HG03354 (cell line): ENCODE data around the gene SLC2A6.

Experiments
- ATAC-seq: cut with Tn5 transposase; IDR thresholded peaks from one replicate; pipeline ENCODE4 v1.9.1; 2021; ENCODE audit warnings: mild to moderate bottlenecking; ENCODE audit not compliant: unreplicated experiment, poor library complexity, severe bottlenecking

SLC2A6 gene

GRCh38 chr9:133499132-133499891 lies 20.4 kb upstream of the SLC2A6 start:
- ATAC-seq = no peak

DNA sequence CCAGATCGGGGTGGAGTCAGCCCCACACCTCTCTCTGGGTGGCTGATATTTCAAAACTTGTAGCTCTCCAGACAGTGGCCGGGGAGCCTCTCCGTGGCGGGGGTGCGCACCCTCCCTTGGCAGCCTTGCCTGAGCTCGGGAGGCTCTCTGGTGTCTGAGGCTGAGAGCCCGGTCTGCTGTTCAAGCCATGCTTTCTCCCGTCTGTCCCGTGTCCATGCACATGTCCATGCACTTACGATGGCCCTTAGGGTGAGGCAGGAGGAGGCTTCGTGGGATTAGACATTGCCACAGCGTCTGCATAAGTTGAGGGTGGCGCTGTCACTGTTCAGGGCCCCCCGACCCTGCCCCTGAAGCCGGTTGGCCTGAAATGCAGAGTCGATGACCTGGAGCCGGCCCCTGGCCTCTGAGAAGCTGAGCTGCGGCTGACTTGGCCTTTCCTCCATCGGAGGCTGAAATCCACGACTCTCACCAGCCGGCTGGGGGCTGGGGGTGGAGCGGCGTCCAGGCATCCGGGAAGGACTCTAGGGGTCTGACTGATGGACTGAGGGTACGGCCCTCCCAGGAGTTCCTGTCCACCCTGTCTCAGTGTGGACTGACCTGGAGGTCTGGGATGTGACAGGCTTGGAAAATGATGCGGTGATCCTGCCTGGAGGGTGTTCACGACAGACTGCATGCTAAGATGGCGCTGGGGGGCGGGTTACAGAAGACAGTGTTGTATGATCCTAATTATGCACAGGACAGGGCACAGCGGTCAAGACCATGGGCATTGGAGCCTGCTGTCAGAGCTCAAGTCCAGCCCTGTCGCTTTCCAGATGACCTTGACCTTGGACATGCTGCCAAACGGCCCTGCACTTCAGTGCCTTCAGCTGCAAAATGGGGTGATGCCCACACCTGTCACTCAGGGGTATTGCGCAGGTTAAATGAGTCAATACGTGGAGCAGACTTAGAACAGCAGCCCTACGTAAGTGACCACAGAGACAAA lies 18.3 kb upstream of the SLC2A6 start:
- ATAC-seq = no peak

DNA sequence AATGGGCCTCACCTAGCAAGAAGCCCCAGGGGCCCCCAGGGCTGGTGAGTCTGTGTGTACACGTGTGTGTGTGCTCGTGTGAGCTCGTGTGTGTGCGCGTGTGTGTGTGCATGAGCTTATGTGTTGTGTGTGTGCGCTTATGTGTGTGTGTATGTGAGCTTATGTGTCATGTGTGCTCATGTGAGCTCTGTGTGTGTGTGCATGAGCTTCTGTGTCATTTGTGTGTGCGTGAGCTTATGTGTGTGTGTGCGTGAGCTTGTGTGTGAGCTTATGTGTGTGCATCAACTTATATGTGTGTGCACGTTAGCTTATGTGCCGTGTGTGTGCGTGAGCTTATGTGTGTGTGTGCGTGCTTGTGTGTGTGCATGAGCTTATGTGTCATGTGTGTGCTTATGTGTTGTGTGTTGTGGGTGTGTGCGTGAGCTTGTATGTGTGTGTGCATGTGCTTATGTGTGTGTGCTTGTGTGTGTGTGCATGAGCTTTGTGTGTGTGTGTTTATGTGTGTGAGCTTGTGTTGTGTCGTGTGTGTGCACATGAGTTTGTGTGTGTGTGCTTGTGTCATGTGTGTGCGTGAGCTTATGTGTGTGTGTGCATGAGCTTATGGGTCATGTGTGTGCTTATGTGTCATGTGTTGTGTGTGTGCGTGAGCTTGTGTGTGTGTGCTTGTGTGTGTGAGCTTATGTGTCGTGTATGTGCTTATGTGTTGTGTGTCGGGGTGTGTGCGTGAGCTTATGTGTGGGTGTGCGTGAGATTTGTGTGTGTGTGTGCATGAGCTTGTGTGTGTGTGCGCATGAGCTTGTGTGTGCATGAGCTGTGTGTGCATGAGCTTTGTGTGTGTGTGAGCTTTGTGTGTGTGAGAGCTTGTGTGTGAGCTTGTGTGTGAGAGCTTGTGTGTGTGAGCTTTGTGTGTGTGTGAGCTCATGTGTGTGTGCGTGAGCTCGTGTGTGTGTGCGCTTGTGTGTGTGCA lies 16.7 kb upstream of the SLC2A6 start:
- no peak for ATAC-seq

- no peak for ATAC-seq
Measured at GRCh38 chr9:133494636-133495326, 15.9 kb upstream of the SLC2A6 start.

DNA sequence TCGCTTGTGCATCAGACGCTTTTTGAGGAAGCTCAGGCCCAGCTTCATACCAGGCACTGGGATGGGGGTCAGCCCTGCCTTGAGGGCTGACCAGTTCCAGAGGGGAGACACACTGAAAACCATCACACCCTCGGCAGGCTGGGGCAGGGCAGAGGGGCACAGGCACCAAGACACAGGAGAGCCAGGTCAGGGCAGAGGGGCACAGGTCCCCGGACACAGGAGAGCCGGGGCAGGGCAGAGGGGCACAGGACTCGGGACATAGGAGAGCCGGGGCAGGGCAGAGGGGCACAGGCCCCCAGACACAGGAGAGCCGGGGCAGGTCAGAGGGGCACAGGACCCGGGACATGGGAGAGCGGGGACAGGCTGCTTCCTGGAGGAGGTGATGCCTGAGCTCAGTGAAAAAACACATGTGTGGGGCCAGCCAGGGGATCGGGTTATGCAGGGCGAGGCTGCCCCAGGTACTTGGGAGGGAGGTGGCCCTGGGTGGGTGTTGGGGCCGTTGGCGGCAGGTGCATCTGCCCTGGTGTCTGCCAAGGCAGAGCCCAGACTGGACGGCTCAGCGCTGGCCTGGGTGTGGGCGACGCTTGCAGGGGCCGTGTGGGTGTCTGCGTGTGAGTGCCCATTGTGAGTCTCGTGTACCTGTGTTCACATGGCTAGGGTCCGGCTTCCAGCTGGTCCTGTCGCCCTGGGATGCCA lies 15.1 kb upstream of the SLC2A6 start:
- no peak for ATAC-seq

DNA sequence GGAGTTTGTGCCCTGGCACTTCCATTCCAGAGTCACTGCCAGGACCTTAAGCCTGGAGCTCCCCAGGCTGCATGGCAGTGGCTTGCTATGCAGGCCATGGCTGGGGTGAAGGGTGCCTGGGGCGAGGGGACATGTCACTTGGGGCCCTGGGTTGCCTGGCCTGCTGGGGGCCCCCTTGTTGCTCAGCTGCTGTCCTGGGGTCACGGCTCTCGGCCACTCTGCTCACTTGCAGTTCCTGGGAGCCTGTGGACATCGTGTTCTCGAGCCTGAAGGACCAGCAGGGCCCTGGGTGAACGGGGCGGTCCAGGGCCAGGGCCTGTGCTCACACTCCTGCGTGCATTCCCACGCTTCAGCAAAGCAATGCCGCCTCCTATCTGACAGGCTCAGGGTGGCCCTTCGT lies 14.5 kb upstream of the SLC2A6 start:
- no peak for ATAC-seq

DNA sequence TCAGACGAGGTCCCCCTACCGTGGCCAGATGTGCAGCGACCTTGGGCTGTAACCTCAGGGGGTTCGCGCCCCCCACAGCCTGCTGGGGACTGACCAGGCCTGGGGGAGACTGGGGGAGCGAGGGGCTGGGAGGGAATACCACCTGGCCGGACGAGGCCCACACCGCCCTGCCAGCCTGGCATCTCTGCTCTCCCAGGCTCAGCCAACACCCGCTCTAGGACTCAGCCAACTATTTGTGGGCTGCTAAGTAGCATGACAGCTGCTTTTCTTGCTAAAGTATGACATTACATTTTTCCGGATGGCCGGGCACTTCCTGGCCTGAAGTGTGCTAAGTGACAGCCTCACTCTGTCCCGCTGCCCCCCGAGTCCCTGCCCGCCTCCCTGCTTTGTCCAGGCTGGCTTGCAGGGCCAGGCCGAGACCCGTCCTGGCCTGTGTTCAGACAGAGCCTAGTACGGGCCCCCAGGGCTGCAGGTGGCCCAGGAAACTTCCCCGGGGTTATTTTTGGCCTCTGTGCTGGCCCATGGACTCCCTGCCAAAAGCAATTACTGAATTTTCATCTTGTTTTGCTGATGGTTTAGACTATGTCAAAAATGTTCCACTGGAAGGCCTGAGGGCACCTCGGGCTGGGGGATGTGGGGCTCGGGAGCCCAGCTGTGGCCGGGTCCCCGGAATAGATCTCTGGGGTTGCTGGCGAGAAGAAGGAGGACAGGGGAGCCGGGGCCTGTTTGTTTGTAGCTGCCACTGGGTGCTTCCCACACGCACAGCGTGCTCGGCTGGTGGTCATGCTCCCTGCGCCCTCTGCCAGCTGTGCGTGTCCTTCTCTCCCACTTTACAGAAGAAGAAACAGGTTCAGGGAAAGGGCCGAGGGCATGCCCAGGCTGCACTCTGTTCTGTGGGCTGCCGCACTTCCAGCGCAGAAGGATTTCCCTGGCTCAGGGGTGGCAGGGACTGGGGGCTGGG lies 13.4 kb upstream of the SLC2A6 start:
- no peak for ATAC-seq

DNA sequence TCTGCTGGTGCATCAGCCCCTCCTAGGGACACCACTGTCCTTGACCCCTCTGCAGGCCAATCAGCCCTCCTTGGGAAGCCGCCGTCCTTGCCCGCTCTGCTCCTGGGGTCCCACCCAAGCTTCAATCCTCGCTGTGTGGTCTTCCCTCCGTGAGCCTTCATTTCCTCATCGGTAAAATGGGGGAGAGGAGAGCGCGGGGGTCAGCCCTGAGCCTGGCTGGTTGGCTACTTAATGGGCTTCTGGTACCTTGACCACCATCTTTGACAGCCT lies 12.7 kb upstream of the SLC2A6 start:
- ATAC-seq = no peak

GRCh38 chr9:133490865-133491655 lies 12.2 kb upstream of the SLC2A6 start:
- no peak for ATAC-seq

- no peak for ATAC-seq
Measured at GRCh38 chr9:133490201-133490681, 11.3 kb upstream of the SLC2A6 start.

DNA sequence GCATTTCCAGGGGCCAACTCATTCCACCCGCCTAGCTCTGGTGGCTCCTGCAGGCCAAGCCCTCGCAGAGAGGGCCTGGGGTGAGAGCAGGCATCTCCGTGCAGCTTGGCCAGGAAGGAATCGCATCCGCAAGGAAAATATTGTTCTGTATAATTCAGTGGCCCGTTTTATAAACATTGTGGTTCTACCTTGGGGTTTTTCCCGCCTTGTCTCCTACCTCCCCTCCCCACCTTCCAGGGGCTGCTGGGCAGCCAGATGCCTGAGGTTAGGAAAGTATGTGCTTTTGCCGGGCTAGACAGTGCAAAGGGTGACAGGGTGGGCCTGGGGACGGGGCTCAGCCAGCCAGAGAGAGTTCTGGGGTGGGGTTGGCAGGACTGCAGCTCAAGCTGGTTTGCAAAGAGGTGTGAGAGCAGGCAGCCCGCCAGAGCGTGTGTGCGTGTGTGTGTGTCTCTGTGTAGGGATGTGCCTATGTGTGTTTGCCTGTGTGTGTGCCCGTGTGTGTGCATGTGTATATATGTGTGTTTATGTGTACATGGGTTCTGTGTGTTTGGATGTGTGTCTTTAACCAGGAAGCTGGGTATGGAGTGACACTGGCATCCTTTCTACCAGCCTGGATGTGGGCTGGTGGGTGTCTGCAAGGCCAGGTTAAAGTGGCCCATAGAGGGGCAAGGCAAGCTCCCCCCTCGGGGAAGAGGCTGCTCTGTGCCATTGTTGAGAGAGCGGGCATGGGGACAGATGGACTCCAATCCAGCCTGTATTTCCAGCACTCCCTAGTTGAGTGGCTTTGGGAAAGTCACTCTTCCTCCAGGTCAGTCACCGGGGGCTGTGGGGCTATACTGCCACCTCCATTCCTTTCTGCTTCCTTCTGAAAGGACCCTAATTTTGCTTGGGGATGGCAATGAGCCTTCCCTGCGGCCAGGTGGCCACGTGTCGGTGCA lies 10.6 kb upstream of the SLC2A6 start:
- ATAC-seq = no peak

- ATAC-seq = no peak
Measured at GRCh38 chr9:133488686-133489252, 9.9 kb upstream of the SLC2A6 start.

DNA sequence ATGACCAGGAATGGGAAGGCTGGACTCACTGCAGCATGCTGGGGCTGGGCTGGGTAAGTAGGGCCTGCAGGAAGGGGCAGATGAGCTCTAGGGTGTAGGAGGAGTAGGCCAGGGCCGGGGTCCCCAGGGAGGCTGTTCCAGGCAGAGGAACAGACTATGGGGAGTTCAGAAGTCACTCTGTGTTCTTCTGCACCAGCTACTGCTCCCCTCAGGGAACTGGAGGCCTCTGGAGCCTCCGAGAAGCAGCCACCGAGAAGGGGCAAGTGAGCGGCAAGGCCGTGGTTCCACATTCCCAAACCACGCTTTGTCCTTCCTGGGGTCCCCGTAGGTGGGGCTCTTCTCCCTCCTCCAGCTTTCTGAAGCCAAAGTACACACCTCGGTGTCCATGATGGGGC lies 8.4 kb upstream of the SLC2A6 start:
- no peak for ATAC-seq

GRCh38 chr9:133485531-133486260 lies 6.8 kb upstream of the SLC2A6 start:
- no peak for ATAC-seq
